OCI-M2 (cell line): ENCODE data around the gene GALNT9.
"Not testable (repeated sequence)": the region's sequence is repeated elsewhere in the genome, so short reads cannot be mapped to it uniquely, and the experiment has no call there.

Experiments
- DNase-seq: peaks from one replicate; lab custom pipeline; 2025; ENCODE audit not compliant: unreplicated experiment; lab: John Stamatoyannopoulos, UW

The GALNT9 gene

DNA sequence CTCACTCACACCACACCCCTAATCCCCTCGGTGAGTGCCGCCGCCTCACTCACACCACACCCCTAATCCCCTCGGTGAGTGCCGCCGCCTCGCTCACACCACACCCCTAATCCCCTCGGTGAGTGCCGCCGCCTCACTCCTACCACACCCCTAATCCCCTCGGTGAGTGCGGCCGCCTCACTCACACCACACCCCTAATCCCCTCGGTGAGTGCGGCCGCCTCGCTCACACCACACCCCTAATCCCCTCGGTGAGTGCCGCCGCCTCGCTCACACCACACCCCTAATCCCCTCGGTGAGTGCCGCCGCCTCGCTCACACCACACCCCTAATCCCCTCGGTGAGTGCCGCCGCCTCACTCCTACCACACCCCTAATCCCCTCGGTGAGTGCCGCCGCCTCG, 179.9 kb downstream of the GALNT9 start:
- not testable (repeated sequence) for DNase-seq

- no peak for DNase-seq
These were observed 180.9 kb downstream of the GALNT9 start for GRCh38 chr12:132148368-132149045.

DNA sequence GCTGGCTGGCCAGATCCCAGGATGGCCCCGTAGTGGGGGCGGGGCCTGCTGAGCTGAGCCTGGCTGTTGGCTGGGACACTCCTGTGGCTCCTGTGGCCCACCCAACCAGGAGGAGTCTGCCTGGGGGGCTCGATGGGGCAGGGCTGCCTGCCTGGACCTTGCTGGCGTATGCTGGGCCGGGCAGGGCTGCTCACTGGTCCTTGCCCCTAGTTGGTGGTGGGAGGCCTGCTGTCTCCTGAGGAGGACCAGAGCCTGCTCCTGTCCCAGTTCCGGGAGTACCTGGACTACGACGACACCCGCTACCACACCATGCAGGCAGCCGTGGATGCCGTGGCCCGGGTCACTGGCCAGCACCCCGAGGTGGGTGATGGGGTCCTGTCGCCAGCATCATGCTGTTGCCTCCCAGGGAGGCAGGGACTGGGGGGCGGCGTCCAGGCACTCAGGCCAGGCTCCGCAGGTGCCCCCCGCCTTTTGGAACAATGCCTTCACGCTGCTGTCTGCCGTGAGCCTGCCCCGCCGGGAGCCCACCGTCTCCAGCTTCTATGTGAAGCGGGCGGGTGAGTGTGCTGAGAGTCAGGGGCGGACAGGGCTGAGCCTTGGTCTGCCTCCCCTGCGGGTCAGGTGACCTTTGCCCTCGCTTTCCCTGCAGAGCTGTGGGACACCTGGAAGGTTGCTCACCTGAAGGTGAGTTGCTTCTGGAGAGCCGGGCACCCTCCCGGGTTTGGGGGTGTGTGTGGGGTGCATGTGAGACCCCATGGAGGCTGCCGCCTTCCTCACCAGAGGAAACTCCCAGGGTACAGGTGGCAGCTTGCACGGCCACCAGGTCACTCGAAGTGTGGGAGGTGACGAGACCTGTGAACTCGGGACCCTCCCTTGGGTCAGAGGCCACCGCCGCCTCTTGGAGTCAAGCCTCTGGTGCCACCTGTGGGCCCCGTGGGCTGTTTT, 181.7 kb downstream of the GALNT9 start:
- no peak for DNase-seq

DNA sequence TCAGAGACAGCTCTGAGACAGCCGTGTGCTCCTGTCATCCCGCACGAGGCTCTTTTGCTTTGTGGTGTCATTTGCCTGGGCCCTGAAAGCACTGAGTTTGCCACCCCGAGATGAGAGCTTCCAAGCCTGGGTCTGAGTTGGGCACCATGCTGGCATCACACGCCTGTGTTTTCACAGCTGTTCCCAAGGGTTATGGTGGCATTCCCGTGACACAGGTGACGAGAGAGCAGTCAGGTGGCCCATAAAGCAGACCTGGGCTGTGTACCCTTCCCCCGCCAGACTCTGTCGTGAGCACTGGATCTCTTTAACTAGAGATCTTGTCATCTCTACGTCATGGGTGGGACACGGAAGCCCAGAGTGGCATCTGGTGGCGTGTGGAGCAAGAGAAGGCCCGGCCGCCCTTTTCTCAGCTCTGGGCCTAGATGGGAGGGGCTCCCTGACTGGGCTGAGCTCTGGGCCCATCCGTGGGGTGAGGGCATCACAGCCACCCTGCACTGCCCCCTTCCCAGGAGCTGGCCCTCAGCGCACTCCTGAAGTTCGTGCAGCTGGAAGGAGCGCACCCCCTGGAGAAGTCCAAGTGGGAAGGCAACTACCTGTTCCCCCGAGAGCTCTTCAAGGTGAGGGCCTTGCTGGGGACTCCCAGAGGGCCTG, 182.5 kb downstream of the GALNT9 start:
- no peak for DNase-seq
